ENCODE data around the gene COL23A1.

COL23A1 gene

DNA sequence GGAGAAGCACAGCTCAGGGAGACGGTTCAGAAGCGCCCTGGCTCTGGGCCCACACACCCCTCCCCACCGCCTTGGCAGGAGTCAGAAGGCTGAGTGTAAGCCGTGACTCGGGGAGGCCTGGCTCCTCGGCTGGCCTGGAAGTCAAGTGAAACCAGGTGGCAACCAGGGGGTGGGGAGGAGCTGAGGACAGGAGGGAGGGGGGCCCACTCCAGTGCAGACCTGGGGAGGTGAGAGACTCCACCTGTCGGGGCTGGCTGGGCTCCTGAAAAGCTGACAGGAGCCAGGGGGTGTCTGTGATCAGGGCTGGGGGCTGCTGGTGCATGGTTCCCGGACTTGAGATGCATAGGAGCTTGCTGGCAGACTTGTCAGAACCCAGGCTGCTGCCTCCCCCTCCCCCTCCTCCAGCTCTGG, 207.4 kb downstream of the COL23A1 start:
- intact Hi-C loops (cut with DNase I; ENCODE audit: low total_unique reads): no loop called here
- DNase-seq: no peak
- Histone ChIP-seq H3K27ac (no peak overlapping the region), H3K9me3 (no peaks in the 10 kb centered on the region), H3K4me3 (no peak overlapping the region), H3K36me3 (no peaks in the 10 kb centered on the region), H3K27me3 (peaks cover 0 to 45% of the 10 kb centered on the region in 2 donors), H3K4me1 (no peaks in the 10 kb centered on the region)
- TF ChIP-seq, protein P1, sequence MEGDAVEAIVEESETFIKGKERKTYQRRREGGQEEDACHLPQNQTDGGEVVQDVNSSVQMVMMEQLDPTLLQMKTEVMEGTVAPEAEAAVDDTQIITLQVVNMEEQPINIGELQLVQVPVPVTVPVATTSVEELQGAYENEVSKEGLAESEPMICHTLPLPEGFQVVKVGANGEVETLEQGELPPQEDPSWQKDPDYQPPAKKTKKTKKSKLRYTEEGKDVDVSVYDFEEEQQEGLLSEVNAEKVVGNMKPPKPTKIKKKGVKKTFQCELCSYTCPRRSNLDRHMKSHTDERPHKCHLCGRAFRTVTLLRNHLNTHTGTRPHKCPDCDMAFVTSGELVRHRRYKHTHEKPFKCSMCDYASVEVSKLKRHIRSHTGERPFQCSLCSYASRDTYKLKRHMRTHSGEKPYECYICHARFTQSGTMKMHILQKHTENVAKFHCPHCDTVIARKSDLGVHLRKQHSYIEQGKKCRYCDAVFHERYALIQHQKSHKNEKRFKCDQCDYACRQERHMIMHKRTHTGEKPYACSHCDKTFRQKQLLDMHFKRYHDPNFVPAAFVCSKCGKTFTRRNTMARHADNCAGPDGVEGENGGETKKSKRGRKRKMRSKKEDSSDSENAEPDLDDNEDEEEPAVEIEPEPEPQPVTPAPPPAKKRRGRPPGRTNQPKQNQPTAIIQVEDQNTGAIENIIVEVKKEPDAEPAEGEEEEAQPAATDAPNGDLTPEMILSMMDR (IDR thresholded peaks at IDR 0.05): no peak

DNA sequence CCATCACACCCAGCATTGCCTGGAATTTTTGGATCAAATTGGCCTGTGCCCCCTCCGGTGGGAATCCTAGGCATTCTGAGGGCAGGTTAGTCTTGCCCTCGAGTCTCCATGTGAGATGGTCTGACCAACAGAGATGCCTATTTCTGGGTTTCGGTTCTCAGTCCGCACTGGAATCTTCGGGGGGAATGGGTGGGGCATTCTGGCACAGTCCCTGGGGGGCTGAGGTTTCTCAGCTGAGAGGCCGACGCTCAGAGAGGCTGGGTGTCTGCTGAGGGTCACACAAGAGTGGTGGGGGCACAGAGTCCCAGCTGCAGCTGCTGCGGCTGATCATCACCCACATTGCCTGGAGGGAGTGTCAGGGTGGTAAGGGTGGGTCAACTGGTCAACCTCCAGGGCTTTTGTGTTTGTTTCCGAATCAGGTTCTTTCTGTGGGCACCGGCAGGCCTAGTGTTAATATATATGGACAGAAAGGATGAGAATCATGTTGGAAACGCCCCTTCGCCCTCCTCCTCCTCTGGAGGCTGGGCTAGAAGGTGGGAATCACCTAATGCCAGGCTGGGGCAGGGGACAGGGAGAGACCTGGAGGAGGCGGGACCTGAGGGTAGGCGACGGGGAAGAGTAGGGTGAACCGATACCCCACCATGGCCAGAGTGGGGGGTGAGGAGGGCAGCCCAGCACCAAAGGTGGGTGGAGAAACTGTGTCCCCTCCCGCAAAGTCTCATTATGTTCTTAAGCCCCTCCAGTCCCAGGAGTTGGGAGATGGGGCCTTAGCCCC, 208.1 kb downstream of the COL23A1 start:
- intact Hi-C loops (cut with DNase I; ENCODE audit: low total_unique reads): no loop called here
- Histone ChIP-seq H3K4me1 (no peaks in the 10 kb centered on the region), H3K27me3 (peaks cover 0 to 42% of the 10 kb centered on the region in 2 donors), H3K4me3 (no peak overlapping the region), H3K9me3 (no peaks in the 10 kb centered on the region), H3K36me3 (no peaks in the 10 kb centered on the region), H3K27ac (no peak overlapping the region)
- DNase-seq: no peak
- TF ChIP-seq, protein P1 (IDR thresholded peaks at IDR 0.05): no peak

DNA sequence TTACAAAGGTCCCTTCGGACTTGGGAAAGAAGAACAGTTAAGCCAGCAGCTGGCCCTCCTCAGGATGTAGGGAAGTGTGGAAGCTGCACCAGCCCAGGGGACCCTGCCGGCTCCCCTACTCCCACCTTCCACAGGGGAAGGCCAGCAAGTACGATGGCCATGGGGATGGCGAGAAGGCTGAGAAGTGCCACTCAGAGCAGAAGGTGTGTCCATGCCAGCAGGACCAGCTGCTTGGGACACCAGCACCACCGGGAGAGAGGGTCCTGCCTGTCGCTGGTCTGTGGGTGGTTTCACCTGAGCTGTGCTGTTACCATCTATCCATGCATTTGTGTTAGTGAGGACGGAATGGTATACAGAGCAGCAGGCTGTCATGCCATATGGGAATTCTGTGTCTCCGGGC, 209.0 kb downstream of the COL23A1 start:
- no peaks in the 10 kb centered on the region for H3K36me3 ChIP-seq
- no peak overlapping the region for H3K4me3 ChIP-seq
- H3K4me1 ChIP-seq: no peaks in the 10 kb centered on the region
- no peak for DNase-seq
- H3K27ac ChIP-seq: no peak overlapping the region
- intact Hi-C loops (cut with DNase I; ENCODE audit: low total_unique reads): no loop called here
- H3K27me3 ChIP-seq: peaks cover 0 to 40% of the 10 kb centered on the region in 2 donors
- no peaks in the 10 kb centered on the region for H3K9me3 ChIP-seq
- TF ChIP-seq, protein P1 (IDR thresholded peaks at IDR 0.05): no peak

DNA sequence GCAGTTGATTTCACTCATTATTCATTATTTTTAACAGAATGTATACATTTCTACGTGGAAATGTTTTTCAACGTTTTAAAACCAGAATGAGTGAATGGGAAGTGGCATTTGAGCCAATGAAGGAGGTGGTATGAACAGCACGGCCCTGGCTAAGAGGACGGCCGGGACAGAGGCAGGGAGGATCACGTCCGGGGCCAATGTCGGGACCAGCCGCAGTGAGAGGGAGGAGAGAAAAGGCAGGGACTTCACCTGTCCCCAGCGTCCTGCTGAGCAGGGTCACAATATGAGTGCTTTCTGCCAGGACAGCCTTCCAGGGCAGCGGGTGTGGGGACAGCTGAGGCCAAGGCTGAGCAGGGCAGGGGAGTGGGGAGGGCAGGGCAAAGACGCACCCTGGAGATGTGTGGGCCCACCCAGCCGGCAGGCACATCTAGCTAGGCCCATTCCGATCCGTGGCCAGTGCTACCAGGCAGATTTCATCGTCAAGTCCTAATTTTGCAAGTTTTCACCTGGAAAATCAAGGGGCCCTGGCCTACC, 209.6 kb downstream of the COL23A1 start:
- TF ChIP-seq, protein P1 (IDR thresholded peaks at IDR 0.05): no peak
- intact Hi-C loops (cut with DNase I; ENCODE audit: low total_unique reads): no loop called here
- Histone ChIP-seq H3K27me3 (peaks cover 0 to 42% of the 10 kb centered on the region in 2 donors), H3K4me3 (no peak overlapping the region), H3K9me3 (no peaks in the 10 kb centered on the region), H3K4me1 (no peaks in the 10 kb centered on the region), H3K27ac (no peak overlapping the region), H3K36me3 (no peaks in the 10 kb centered on the region)
- no peak for DNase-seq

DNA sequence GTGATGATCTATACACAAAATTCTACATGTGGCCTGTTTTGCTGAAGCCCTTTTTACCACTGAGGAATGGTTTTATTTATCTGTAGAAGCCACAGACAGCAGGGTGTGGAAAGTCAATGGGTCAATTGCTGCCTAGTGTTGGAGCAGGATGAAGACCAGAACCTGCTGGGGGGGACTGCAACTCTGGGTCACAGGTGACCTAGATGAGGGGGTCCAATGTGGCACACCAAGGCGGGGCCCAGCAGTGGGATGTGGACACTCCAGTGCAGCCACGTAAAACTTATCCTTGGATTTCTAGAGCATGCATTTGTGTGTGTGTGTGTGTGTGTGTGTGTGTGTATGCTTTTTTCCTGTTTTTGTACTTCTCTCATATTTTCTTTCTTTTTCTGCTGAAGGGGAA, 210.1 kb downstream of the COL23A1 start:
- H3K9me3 ChIP-seq: no peaks in the 10 kb centered on the region
- H3K4me1 ChIP-seq: no peaks in the 10 kb centered on the region
- no peak overlapping the region for H3K27ac ChIP-seq
- no peak for DNase-seq
- TF ChIP-seq, protein P1 (IDR thresholded peaks at IDR 0.05): no peak
- intact Hi-C loops (cut with DNase I; ENCODE audit: low total_unique reads): no loop called here
- no peaks in the 10 kb centered on the region for H3K36me3 ChIP-seq
- peaks cover 0 to 37% of the 10 kb centered on the region in 2 donors for H3K27me3 ChIP-seq
- H3K4me3 ChIP-seq: no peak overlapping the region

All from tibial artery (tissue), 4 donors.